GM18868 (cell line): Measurements from ENCODE around the gene CLINT1.
A peak's percentile ranks its signal among the peaks of the same experiment; 100 is the strongest.

Experiments used
- ATAC-seq: cut with Tn5 transposase; IDR thresholded peaks from one replicate; pipeline ENCODE4 v1.9.1; 2021; ENCODE audit warnings: mild to moderate bottlenecking, moderate library complexity; ENCODE audit not compliant: unreplicated experiment

Gene CLINT1

DNA sequence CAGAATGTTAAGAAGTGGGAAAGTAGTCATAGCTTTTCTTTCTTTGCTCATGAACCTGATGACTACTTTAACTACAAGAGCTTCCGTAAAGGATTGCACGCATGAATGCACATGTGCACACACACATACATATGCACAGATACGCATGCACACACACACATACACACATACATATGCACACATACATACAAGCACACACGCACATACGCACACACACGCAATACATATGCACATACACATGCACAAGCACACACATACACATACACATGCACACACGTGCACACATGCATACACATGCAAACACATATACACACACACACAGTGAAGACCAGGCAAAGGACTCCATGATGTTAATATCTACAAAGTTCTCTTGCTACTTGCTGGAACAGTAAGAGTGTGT is 92.5 kb downstream of the CLINT1 start:
- no peak for ATAC-seq

DNA sequence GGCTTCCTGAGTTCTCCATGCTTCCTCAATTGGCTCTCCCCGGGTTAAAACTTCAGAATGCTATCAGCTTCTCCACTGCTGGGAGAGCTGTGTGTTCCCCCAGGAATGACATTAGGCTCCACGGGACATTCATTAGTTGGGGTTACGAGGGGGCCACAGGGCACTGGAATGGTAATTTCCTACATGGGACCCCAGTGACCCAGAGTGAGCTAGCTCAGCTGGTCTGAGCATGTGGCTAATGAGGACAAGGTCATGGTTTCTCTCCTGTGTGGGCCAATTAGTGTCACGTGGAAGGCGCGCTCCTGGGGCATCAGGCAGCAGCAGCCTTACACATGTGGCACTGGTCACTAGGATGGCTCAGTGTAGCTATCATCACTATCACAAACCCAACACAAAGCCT is 94.4 kb downstream of the CLINT1 start:
- no peak for ATAC-seq

DNA sequence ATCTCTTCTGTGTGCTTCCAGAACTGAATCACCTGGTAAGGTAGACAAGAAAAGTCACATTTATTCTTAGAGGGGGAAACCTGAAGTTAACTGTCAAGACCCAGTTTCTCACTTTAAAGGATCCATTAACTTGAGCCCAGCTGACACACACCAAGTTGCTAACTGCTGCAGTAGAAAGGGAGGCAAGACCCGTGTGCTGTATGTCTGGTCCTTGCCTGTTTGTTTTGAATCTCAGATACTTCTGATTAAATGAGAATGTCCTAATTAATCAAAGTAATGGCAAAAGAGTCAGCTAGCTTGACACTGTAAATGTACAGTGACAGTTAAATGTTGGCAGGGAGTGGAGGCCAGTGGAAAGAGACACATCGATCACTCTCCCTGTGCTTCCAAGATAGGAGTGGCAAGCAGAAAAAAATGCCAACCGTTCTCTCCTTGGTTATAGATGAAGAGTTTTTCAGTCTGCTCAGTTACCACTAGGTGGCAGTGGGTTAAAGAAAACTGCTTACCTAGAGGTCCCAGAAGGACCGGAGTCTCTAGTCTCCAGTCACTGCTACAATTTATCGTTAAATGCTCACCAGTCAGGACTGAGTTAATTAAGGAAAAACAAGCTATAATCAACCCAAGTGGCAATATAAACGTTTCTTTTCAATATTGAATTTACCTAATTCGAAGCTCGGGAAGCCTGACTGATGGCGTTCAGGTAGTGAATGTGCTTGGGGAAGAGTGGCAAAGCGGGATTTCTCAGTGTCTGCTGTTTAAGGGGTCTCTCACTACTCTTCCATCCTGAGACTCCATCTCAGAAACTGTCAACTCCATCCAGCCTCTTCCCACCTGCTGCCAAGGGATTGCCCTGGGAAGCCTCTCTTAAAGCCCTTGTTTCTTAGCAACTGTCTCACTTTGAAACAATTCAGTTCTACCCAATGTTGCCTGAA is 97.0 kb downstream of the CLINT1 start:
- ATAC-seq: peak; percentile 94

DNA sequence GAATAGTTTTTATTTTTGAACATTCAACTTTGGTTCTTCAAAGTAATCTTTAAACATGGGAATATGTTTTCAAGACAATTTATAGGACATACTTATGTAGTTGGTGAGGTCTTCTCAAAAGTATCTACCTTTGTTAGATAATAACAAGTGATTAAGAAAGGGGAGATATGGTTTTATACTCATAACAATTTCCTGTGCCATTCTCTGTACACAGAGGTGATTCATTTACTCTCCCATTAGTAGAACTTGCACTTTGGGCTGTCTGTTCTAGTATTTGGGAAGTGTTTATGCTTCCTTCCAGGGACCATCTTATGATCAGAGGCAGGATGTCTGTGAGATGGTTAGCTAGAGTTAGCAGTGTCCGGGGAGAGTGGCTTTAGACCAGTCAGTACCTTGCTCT is 100.2 kb downstream of the CLINT1 start:
- ATAC-seq: no peak

DNA sequence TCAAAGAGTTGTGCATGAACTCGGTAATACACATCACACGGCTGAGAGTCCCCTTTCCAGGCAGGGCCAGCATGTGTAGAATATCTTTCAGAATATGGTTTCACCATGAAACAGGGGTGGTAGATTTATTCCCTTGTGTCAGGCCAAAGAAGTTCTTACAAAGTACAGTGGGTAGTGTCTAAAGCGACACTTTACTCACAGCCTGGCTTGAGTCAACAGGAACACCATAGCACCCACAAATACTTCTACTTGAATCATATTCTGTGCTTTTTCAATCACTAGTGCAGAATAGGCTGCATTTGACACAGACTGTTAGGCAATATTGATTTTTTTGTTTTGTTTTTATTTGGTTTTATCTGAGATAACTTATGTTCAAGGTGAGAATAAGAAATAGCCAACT is 102.8 kb downstream of the CLINT1 start:
- no peak for ATAC-seq

DNA sequence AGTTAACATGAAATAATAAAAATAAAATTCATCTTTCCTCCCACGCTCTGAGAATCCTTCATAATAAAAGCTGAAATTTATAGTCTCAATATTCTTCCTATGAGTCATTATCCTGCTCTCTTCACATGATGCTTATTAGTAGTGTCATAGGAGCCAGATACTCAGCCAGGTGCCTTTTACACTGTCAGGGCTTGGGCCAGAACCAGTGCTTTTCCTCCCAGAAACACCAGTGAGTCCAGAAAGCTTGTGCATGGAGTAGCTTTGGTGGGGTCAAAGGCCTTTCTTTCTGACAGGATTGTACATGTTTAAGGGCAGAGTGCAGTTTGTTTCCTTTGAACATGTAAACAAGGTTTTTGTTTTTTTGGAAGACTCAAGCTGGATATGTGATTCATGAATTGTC is 108.6 kb downstream of the CLINT1 start:
- ATAC-seq: no peak

DNA sequence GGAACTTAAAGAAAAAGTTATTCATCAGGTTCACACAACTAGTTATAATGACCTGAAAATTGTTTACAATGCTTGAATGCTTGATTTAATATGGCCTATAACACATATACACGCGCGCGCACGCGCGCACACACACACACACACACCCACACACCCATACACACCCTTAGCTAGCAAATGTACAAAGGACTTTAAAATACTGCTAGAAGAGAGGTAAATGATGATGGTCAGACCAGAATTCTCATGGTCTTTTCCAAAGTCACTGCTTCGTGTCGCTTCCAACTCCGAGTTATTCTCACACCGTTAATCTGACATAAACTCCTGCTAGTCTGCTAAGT is 109.5 kb downstream of the CLINT1 start:
- ATAC-seq: no peak

DNA sequence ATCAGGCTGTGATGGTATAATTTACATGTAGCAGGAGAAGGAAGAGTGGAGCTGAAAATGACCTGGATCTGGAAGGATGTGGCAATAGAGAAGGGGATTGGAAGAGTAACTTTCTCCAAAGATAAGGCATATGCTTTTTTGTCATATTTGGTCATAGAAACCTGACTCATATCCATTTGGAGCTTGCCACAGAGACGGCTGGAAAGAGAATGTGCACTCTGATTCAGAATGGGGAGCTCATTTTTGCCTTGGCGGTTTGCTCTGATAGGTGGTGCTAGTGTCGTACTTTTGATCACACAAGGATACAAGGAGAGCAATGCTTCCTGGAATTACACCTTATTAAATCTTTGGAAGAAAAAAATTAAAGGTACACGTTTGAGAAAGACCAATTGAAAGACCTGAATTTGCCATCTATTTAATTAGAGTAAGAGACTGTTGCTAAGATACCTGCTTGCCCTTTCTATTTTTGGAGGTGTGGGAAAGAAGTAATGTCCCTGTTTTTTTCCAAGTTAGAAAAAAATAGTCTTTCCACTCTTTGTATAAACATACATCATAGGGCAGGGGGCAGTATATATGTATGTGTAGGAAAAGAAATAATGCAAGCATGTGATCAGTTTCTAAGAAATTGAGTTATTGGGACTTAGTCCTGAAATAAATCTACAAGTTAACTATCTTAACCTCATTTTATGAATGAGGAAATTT is 110.0 kb downstream of the CLINT1 start:
- no peak for ATAC-seq

DNA sequence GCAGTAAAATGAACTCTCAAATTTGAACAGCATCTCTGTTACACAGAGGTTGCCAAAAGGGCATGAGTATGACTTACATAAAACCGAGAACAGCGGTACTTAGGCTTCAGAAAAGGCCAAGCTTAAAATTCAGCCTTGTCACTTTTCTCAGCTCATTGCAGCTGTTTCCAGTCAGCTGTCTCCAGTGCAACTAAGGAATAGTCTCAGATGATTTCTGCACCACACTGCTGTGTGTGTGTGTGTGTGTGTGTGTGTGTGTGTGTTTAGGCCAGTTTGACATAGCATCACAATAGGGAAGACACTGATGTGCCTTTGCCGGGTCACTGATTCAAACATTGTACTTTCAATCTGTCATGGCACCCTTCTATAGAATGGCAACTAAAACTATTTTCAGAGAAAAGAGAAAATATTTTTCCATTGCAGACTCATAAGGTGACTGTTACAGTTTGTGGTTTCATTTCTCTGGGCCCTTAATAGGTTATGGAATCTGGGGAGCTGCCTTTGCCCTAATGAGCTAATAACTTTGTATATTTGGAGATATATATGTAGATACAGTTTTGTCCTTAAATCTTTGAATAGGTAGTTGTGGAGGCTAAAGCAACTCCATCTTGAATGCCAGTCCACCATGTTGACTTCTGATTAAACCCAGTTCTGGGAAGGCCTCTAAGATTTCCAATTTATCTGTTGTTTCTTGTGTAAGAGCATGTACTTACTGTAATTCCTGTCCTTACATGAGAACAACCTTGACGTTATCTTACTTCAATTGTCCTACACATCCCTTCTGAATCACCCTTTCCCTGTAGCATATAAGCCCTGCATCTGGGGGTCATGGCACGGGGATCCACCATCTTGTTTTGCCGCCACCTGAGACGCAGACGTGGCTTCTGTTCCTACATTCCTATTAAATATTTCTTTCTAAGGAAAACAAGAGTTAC is 110.9 kb downstream of the CLINT1 start:
- ATAC-seq: no peak

DNA sequence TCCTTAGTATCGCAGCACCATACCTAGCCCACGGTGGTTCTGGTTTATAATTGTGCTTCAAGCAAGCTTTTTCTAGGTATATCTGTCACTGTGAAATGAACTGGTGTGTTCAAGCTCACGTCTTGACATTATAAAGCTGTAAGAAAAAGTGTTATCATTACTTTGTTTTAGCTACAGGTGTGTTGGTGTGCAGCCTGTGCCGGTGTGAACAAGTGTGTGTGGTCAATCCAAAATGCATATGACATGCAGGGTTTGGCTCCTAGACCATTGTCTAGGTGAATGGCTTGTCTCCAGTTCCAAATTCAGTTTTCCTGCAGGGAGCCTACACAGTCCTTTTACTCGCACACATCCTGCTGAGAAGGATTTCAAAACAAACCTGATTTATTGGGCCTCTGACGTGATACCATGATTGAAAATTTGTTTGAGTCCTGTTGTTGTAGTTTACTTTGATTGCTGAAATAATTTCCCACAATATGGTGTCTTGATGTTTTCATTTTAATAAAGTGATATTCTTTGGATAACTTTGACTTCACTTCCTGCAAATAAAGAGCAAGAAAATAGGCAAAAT is 111.7 kb downstream of the CLINT1 start:
- no peak for ATAC-seq

DNA sequence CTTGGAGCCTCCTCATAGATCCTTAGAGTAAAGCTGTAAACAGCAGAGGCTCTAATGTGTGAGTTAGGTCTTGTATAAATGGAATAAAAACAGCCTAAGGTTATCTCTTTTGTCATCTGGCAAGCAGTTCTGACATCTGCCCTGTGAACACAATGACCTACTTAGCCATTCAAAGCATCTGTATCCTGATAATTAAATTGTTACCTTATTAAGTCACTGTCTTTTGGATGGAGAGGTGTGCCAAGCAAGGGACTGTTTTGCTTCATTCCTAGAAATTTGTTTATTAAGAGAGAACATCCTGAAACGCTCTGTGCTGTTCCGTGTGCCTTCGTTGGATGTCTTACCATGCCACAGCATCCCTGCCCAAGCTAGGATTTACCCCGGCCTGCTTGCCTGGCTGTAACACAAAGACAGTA is 113.9 kb downstream of the CLINT1 start:
- no peak for ATAC-seq

DNA sequence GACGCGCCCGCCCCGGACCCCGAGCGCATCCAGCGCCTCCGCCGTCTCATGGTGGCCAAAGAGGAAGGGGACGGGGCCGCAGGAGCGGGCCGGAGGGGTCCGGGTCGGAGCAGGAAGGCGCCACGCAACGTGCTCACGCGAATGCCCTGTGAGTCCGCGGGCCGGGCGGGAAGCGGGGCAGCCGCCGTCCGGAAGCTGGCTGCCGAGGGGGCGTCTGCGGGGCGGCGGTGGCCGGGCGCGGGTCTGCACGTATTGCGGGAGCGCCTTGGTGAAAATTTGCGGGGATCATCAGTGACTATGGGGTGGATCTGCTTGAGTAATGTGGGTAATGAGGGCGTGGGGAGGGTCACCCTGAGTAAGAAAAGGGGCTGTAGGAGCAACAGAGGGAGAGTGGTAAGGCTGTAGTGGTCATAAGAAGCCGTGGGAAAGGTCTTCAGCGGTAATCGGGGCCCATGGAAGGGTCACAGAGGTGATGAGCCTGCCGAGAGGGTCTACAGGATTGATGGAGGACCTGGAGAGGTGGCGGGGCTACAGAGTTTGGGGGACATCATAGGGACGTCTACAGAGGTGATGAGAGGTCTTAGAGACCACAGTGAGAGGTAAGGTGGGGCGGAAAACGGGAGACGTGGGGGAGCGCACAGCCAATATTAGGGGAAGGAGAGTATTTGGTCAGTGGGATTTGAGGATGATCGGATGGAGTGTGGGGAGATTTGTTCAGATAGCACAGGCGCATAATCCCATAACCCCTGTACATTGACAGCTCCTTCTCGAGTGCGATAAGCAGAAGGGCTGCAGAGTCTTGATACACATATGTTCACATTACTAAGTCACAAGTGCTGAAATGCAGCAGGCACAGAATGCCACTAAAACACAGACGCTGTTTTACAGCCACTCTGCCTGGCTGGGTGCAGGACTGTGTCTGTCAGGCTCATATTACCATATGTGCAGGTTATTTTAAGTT is 114.6 kb downstream of the CLINT1 start:
- ATAC-seq: peak; percentile 27

DNA sequence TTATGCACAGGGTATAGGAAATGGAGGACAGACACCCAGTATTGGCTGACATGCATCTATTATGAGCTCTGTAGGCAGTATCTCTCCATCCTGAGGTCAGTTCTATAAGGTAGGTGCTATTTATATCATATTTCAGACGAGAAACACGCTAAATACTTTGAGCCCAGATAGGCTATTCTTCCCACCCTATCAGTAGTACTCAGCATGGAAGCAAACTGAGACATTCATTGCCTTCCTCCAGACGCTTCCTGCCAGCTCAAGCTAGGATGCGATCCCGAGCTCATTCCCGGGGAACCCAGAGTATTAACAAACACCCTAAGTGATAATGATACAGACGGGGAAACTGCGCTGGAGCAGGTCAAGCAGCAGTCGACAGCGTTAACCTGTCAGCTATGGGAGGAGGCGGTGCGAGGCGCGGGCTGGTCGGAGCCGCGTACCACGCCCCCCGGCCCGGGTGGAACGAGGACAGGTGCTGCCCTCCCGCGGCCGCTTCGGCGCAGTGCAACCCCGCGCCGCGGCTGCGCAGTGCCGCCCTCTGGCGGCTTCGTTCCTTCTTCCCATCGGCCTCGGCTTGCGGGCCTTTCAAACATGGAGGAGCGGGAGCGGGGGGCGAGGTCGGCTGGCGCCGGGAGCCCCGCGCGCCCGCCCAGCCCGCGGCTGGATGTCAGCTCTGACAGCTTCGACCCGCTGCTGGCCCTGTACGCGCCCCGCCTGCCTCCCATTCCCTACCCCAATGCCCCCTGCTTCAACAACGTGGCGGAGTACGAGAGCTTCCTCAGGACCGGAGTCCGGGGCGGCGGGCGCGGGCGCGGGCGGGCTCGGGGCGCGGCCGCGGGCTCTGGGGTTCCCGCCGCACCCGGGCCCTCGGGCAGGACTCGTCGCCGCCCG is 115.5 kb downstream of the CLINT1 start, which contains the start of gene LSM11:
Gene LSM11, plus strand, starts transcription at position 550 of the 888 bp plus-strand sequence. Its CDS starts 39 bp downstream, at position 589.
- ATAC-seq: peak; percentile 91

DNA sequence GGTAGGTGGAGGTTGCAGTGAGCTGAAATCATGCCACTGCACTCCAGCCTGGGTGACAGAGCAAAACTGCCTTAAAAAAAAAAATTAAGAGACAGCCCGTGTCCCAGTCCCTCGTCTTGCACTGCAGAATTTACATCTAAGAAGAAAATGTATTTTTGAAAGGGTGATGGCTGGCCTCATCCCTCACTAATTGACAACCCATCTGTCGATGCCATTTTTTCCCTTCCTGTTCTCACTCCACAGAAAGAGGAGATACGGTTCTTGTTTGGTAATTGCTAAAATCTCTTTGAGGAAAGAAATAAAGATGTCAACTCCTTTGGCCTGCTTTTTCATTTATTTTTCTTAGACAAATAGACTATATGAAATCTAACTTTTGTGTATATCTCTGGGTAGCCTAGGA is 117.8 kb downstream of the CLINT1 start:
- ATAC-seq: no peak

DNA sequence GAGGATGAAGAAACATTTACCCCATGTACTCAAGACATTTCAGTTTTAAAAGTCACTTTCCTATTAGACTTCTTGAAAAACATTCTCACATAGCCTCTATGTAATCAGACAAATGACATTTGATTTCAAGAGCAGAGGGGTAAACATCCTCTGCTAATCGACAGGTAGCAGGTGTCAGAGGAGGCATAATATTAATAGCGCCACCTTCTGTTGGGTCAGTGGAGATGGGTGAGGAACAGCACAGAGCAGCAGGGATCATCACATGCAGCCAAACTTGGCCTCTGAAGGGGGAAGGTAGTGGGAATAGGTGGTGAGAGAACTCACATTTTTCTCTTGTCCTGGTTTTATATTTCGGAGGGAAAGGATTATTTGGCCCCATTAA is 118.7 kb downstream of the CLINT1 start:
- ATAC-seq: no peak

DNA sequence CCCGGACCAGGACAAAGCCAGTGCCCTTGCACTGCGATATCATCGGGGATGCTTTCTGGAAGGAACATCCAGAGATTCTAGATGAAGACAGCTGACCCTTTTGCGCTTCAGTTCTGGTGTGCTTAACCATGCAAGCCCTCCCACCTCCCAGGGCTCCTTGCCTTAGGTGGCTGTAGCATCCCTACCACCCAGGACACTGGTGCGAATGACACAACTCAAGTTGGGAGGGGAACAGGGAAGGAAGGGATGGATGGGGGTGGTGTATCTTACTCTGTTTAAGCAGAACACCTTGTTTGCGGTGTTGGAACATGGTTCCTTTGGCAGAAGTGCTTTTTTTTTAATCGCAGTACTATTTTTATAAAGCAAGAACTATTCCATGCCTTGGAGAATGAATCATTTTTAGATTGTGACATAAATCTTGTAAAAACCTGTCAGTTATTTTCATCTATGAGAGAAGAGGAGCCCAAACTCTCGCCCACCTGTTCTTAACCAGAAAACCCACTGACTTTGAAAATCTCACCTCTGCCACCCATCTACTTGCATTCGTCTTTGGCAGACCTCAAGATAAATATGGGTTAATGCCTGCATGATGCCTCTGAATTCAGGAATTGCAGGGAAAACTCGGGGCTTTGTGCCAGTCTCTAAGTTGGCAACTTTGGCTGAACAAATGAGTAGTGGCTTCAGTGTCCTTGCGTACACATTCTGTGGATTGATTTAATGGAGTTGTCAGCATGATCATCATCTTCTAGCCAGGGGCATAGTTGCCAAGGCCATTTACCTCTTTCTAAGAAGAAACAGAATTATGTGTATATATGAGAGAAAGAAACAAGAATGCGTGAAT is 119.3 kb downstream of the CLINT1 start:
- ATAC-seq: no peak

DNA sequence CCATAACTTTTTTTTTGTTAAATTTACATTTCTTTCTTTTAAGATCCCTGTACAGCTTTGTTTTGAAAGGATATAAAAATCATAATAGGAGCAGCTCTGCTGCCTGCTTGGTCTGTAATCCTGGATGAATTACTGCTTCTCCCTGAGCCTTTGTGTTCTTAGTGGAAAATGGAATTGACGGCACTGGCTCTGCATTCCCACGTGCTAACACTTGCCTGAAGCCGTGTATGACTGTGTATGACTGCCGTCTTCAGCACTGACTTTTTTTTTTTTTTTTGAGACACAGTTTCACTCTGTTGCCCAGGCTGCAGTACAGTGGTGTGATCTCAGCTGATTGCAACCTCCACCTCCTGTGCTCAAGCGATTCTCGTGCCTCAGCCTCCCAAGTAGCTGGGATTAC is 123.0 kb downstream of the CLINT1 start:
- ATAC-seq: no peak
